H1 (cell line): ENCODE measurements around the gene H2AZ1.

Experiments
- CBX8 ChIP-seq: fragments of 300-800, 300-1000 bp; sonication (generic); IDR thresholded peaks from 2 replicates; pipeline ENCODE4 v1.7.1; 2016; ENCODE audit warnings: low read depth, low read length, borderline replicate concordance
- CHD2 ChIP-seq: IDR thresholded peaks from 2 replicates; pipeline ENCODE4 v1.6.1; 2012; ENCODE audit warnings: low read length, improper control_type of control experiment
- EGR1 ChIP-seq: IDR thresholded peaks from 2 replicates; pipeline ENCODE4 v1.6.1; 2011; ENCODE audit warnings: low read depth, low read length, borderline replicate concordance
- EZH2 ChIP-seq: fragments of 200-600 bp; sonication (generic); IDR thresholded peaks from 2 replicates; pipeline ENCODE4 v1.7.1; 2012; ENCODE audit warnings: low read depth, mild to moderate bottlenecking, moderate library complexity, low read length, inconsistent platforms; ENCODE audit not compliant: severe bottlenecking
- KDM1A ChIP-seq: fragments of 200-600, 300-600 bp; sonication (generic); IDR thresholded peaks from 2 replicates; pipeline ENCODE4 v1.7.1; 2016; ENCODE audit warnings: mild to moderate bottlenecking, low read length, borderline replicate concordance
- POLR2AphosphoS5 ChIP-seq: IDR thresholded peaks from 2 replicates; pipeline ENCODE4 v1.6.1; 2011; ENCODE audit warnings: low read depth, low read length
- RFX5 ChIP-seq: IDR thresholded peaks from 2 replicates; pipeline ENCODE4 v1.6.1; 2011; ENCODE audit warnings: low read depth, low read length, improper control_type of control experiment, borderline replicate concordance
- RXRA ChIP-seq: IDR thresholded peaks from 2 replicates; pipeline ENCODE4 v1.6.1; 2011; ENCODE audit warnings: low read depth, mild to moderate bottlenecking, low read length, moderate library complexity; ENCODE audit not compliant: insufficient read depth
- TF ChIP-seq, protein P1 (sequence below), 3 experiments: IDR thresholded peaks; 1 replicate in 2 of 3; 2 replicates in 1 of 3; pipeline versions ENCODE4 v1.5.1 to v1.6.1; 2011; ENCODE audit warnings: low read length in 3 of 3, mild to moderate bottlenecking in 3 of 3, inconsistent platforms in 2 of 3, low read depth in 1 of 3, moderate library complexity in 1 of 3; ENCODE audit not compliant: insufficient read depth in 1 of 3; ENCODE audit errors: control extremely low read depth in 1 of 3

DNA sequence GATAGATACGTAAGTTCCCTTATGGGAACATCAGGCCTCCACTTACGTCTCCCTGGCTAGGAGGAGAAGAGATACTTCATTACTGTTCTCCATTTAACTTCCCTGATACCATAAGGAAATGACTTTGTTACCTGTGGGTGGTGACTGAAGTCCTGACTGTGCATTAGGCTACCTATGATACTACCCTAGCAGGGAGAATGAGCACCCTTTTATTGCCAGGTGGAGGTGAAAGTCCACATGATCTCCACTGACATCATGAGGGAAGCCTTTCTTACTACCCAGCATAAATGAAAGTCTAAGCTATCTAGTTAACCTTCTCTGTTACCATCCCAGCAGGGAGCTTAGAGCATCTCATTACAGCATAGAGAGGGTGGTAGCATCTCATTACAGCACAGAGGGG lies 31.4 kb downstream of the H2AZ1 start:
- no peak for TF ChIP-seq EZH2
- no peak for TF ChIP-seq CBX8
- no peak for TF ChIP-seq POLR2AphosphoS5
- TF ChIP-seq KDM1A = no peak
- no peak for TF ChIP-seq EGR1
- TF ChIP-seq, protein P1, sequence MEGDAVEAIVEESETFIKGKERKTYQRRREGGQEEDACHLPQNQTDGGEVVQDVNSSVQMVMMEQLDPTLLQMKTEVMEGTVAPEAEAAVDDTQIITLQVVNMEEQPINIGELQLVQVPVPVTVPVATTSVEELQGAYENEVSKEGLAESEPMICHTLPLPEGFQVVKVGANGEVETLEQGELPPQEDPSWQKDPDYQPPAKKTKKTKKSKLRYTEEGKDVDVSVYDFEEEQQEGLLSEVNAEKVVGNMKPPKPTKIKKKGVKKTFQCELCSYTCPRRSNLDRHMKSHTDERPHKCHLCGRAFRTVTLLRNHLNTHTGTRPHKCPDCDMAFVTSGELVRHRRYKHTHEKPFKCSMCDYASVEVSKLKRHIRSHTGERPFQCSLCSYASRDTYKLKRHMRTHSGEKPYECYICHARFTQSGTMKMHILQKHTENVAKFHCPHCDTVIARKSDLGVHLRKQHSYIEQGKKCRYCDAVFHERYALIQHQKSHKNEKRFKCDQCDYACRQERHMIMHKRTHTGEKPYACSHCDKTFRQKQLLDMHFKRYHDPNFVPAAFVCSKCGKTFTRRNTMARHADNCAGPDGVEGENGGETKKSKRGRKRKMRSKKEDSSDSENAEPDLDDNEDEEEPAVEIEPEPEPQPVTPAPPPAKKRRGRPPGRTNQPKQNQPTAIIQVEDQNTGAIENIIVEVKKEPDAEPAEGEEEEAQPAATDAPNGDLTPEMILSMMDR (IDR thresholded peaks at IDR 0.05; ENCODE audit: control extremely low read depth in 1 of 3, insufficient read depth in 1 of 3, low read depth in 1 of 3, low read length in 3 of 3) = no peak
- TF ChIP-seq CHD2 = no peak
- TF ChIP-seq RXRA = no peak
- no peak for TF ChIP-seq RFX5
